Measurements from ENCODE around the gene B3GAT1. TPM values are rescaled to one million over a fixed set of nuclear protein-coding genes. Genes with fewer than 3 reads are reported as not detected.
A peak's percentile ranks its signal among the peaks of the same experiment; 100 is the strongest.

The B3GAT1 gene
- total RNA-seq, 1 experiment from 2014 or later: 0.43 TPM

DNA sequence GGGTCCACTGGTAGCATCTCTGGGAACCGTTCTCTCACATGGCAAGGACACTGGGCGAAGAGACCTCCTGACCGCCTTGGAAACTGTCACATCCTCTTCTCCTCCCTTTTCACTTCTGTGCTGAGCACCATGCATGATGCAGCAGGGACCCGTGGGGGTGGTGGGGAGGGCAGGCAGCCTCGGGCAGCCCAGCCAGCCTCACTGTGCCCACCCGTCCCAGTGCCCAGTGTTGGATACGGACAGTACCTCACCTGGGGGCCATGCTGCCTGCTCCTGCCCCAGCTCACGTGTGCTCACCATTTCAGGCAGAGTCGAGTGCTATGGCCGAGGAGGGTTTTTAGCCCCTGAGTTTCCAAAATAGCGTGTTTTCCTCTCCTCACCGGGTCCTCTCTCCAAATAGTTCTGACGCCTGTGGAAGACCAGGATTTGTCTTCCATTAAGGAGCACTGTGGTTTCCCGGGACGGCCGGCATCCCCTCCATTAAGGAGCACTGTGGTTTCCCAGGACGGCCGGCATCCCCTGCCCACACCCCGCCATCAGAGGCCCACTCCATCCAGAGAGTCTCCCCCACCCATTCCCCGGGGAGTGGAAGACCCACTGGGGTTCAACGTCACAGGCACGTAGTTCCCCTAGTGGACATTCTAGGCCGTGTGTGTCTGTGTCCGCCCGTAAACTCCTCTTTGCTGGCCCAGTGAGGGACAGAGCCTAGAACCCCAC, 22.4 kb downstream of the B3GAT1 start:
- Histone ChIP-seq H3K9me3 (no peaks in the 10 kb centered on the region), H3K27me3 (no peaks in the 10 kb centered on the region), H3K4me3 (no peak overlapping the region), H3K36me3 (no peaks in the 10 kb centered on the region)
- no peak for DNase-seq

DNA sequence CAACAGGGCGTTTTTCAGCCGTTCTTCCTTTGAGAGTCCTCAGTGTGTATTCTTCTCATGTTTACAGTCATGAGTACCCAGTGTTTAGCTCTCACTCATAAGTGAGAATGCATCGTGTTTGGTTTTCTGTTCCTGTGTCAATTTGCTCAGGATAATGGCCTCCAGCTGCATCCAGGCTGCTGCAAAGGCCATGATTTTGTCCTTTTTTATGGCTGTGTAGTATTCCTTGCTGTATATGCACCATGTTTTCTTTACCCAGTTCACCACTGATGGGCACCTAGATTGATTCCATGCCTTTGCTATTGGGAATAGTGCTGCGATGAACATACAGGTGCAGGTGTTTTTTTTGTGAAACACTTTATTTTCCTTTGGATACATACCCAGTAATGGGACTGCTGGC, 23.5 kb downstream of the B3GAT1 start:
- H3K9me3 ChIP-seq: no peaks in the 10 kb centered on the region
- H3K4me3 ChIP-seq: no peak overlapping the region
- H3K27me3 ChIP-seq: no peaks in the 10 kb centered on the region
- no peak for DNase-seq
- no peaks in the 10 kb centered on the region for H3K36me3 ChIP-seq

DNA sequence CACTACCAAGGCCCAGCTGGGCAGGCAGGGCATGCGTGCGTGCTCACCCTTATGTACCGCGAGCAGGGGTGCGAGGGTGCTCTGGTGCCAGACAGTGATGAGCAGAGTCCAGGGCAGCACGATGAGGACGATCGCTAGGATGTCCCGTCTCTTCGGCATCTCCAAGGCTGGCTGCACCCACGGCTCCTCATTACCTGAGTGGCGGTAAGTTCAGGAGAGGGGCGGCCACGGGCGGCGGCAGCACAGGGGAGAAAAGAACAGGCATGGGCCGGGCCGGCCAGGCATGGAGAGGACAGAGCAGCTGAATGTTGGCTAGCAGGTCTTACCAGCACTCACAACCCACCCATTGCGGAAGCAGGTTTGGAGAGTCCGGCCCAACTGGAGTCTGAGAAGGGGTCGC, 24.5 kb downstream of the B3GAT1 start:
- DNase-seq: no peak
- Histone ChIP-seq H3K36me3 (no peaks in the 10 kb centered on the region), H3K4me3 (no peak overlapping the region), H3K27me3 (no peaks in the 10 kb centered on the region), H3K9me3 (no peaks in the 10 kb centered on the region)

DNA sequence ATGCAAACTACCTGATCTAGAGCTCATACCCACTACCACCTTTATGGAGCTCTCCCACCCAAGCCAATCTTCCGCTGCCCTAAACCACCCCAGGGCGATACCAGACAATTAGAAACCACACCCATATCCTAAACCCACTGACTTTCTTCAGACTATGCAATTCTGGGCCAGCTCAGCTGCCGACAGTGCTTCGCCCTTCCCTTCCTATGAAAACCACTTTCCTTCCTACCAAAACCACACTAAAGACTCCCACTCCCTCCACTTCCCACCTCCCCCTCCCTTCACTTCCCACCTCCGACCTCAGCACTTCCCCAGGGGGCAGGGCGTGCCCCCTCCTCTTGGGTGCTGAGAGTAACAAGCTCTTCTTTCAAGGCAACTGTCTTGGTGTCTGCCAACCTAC, 25.1 kb downstream of the B3GAT1 start:
- no peak overlapping the region for H3K4me3 ChIP-seq
- no peaks in the 10 kb centered on the region for H3K9me3 ChIP-seq

DNA sequence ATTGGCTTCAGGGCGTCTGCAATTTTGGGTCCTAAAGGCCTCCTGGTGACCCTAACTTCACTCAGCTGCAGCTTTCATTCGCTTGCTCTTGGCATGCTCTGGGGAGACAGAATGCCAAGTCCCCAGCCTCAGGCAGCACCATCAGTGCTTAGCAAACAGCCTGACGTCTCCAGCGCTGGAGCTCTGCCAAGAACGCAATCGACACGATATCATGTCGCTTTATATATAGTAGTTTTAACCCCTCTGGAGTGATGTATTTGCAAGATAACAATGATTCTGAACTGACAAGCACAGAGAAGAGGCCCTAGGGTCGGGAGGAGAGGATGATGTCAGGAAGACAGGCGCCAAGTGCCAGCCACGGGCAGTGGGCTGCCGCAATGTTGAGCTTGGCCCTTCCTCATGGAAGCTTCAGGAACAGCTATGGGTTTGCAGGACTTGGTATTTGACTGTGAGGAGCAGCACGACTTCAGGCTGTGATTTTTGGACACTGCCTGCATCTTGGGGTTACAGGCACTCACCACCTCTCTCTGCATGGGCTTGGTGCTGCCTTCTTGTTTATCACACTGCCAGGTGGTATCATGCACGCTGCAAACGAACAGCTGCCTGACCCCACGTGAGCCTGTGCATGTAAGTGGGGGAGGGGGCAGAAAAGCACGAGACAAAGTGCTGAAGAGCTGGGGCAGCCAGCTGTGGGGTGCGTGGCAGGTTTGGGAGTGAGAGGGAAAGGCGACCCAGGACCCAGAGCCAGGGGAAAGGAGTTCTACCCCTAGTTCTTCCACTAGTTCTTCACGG, 26.1 kb downstream of the B3GAT1 start:
- Histone ChIP-seq H3K4me3 (no peak overlapping the region), H3K36me3 (no peaks in the 10 kb centered on the region), H3K27me3 (no peaks in the 10 kb centered on the region), H3K9me3 (no peaks in the 10 kb centered on the region)
- DNase-seq: peak; percentile 25

More for the DNA sequence above, 25.1 kb downstream of the B3GAT1 start:
- no peaks in the 10 kb centered on the region for H3K27me3 ChIP-seq
- no peaks in the 10 kb centered on the region for H3K36me3 ChIP-seq
- no peak for DNase-seq

DNA sequence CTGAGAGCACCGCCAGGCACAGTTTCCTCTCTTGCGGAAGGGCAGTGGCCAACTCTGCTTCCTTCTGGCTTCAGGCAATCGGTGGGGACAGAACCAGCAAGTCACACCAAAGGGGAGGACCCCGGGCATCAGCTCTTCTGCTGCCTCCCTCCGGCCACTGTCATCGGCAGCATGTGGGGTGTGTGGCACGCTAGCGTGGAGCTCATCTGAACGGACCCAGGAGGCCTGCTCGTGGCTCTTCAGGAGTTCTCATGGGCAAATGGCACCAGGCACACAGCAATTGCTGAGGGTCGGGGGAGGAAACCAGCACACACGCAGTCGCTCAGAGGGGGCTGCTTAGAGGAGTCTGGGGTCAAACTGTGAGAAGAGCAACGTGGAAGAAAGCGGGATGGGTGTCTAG, 26.9 kb downstream of the B3GAT1 start:
- H3K27me3 ChIP-seq: no peaks in the 10 kb centered on the region
- no peaks in the 10 kb centered on the region for H3K9me3 ChIP-seq
- H3K36me3 ChIP-seq: no peaks in the 10 kb centered on the region
- no peak overlapping the region for H3K4me3 ChIP-seq
- no peak for DNase-seq

DNA sequence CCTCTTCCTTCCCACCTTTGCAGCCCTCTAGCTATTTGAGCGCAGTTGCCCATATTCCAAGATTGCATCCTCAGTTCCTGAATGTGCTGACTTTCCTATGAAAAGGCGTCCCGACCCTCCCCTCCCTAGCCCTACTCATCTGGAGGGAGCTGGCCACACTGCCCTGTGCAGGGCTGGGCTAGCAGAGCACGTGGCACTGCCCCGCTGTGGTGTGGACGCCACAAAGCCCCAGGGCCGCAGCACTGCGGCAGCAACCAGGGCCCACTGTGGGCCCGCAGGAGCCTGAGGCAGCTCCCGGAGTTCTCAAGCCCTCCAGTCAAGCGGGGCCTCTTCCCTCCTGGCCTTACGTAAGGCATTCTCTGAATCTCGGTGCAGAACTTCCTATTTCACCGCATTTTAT, 27.6 kb downstream of the B3GAT1 start:
- Histone ChIP-seq H3K36me3 (no peaks in the 10 kb centered on the region), H3K4me3 (no peak overlapping the region), H3K9me3 (no peaks in the 10 kb centered on the region), H3K27me3 (no peaks in the 10 kb centered on the region)
- DNase-seq: no peak

DNA sequence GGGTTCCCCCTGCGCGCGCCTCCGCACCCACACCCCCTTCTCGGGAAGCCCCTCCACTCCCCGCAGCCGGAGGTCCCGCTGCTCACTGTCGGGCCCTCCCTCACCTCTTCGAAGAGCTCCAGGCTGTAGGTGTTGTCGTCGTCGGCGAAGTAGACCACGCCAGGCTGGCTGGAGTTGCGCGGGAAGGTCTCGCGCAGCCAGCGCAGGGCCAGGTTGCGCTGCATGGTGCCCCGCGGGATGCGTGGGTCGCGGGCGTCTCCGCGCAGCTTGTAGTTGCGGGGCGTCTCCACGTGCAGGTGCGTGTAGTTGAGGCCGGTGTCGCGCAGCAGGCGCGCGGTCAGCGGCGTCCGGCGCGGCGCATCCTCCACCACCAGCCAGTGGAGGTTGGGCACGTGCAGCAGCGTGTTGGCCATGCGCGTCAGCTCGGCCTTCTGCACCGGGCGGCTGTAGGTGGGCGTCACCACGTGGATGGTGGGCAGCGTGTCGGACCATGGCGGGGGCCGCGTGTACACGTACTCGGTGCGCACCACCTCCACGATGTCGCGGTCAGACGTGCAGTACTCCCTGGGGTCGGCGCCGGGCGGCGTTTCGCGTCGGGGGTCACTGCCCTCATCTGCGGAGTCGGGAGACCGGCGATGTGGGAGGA, 28.3 kb downstream of the B3GAT1 start:
- DNase-seq: no peak
- no peaks in the 10 kb centered on the region for H3K36me3 ChIP-seq
- no peaks in the 10 kb centered on the region for H3K27me3 ChIP-seq
- H3K4me3 ChIP-seq: no peak overlapping the region
- no peaks in the 10 kb centered on the region for H3K9me3 ChIP-seq

DNA sequence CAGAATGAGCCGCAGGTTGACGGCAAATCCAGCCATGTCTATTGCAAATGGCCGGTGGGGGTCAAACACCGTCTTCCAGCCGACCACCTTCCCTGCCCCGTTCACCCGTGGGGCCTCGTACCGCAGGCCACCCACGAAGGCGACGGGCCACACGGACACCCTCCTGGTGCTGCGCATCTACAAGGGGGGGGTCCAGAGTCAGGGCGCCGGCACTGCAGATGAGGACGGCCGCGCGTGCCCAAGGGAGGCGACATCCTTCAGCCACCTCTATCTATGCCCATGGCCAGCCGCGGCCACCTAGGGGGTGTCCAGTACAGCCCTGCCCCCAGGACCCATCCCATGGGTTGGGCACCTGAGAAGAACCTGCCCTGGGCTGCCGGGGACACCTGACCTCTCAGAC, 29.2 kb downstream of the B3GAT1 start:
- Histone ChIP-seq H3K9me3 (no peaks in the 10 kb centered on the region), H3K36me3 (no peaks in the 10 kb centered on the region), H3K27me3 (no peaks in the 10 kb centered on the region), H3K4me3 (no peak overlapping the region)
- DNase-seq: no peak

DNA sequence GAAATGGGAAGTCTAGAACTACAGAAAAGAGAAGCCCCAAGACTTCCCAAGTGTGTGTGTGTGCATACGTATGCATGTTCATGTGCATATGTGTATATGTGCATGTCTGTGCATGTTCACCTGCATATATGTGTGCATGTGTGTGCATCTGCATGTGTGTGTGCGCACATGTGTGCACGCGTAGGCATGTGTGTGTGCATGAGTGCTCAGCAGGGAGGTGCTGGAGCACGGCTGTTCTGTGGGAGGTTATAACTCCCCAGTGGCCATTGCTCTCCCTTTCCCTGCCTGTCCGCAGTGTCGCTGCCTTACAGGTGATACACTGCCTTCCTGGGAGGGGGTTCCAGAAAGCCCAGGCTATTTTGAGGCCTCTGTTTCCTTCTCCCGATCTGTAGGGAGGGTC, 29.8 kb downstream of the B3GAT1 start:
- DNase-seq: no peak
- H3K36me3 ChIP-seq: no peaks in the 10 kb centered on the region
- no peaks in the 10 kb centered on the region for H3K27me3 ChIP-seq
- H3K4me3 ChIP-seq: no peak overlapping the region
- no peaks in the 10 kb centered on the region for H3K9me3 ChIP-seq

DNA sequence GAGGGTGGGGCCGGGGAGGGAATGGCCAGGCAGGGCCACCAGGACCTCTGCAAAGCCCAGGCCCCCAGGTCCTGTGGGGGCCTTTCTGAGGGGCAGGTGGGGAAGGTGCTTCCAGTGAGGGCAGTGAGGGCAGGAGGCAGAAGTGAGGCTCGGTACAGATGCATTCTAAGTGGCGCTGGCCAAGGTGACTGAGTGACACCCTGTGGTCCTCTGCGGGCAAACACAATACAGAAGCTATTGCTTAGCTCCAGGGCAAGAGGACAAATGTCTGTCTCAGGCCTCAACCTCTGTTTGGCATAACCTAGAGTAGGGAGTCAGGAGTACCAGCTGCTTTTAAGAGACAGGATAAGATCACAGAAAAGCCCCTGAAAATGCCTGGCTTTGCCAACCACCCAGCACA, 31.3 kb downstream of the B3GAT1 start:
- H3K9me3 ChIP-seq: no peaks in the 10 kb centered on the region

DNA sequence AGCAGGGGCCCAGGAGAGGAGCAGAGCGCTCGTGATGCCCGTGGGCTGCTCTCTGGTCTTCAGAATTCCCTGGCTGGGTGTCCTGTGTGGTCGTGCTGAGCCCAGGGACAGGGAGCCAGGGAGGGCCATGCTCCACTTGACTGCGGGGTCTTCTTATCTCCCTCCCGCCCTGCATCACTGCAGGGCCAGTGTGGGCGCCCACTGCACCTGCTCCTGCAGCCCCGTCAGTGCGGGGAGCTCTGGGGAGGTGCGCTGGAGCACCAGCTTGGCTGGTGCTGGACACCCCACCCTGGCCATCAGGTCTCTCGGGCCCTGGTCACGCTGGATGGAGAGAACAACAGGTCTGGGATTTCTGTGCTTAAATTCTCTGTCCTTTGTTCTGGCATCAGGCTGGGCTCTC, 31.8 kb downstream of the B3GAT1 start:
- Histone ChIP-seq H3K36me3 (no peaks in the 10 kb centered on the region), H3K9me3 (no peaks in the 10 kb centered on the region), H3K27me3 (no peaks in the 10 kb centered on the region), H3K4me3 (no peak overlapping the region)
- no peak for DNase-seq

More for the DNA sequence above, 31.3 kb downstream of the B3GAT1 start:
- no peaks in the 10 kb centered on the region for H3K36me3 ChIP-seq
- DNase-seq: no peak
- no peak overlapping the region for H3K4me3 ChIP-seq
- H3K27me3 ChIP-seq: no peaks in the 10 kb centered on the region

DNA sequence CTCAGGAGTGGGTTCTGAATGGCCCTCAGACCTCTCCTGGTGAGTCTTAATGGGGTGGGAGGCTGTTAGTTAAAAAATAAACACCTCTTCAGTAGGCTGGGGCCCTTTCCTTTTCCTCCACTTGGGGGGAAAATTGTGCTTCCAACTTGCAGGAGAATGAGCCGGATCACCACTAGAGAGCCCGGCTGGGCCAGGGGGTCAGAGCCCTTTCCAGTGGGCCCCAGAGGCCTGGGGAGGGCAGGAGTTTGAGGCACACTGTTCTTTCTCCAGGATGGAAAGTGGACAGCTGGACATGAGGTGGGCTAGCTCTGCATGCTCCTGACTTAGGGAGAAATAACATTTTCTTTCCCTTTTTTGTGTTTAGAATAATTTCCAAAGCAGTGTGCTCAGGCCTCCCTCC, 32.8 kb downstream of the B3GAT1 start:
- Histone ChIP-seq H3K27me3 (no peaks in the 10 kb centered on the region), H3K4me3 (no peak overlapping the region), H3K36me3 (no peaks in the 10 kb centered on the region), H3K9me3 (no peaks in the 10 kb centered on the region)
- DNase-seq: no peak

DNA sequence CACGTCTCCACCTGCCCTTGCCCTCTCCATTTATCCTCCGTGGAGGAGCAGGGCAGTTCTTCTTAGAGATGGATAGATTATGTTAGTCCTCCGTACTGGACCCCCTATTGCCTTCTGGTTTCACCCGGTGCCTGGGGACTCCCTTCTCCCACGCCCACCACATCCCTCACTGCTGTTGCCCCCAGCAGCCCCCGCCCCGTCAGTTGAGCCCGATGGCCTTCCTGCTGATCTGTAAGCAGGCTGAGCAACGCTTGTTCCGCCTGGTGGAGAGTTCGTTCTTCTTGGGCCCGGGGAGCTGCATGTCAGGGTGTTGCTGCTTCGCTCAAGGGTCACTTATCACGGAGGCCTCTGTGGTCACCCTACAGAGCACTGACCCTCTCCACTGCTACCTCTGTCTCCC, 34.2 kb downstream of the B3GAT1 start:
- H3K27me3 ChIP-seq: no peaks in the 10 kb centered on the region
- no peaks in the 10 kb centered on the region for H3K9me3 ChIP-seq
- DNase-seq: no peak
- no peaks in the 10 kb centered on the region for H3K36me3 ChIP-seq
- H3K4me3 ChIP-seq: no peak overlapping the region

DNA sequence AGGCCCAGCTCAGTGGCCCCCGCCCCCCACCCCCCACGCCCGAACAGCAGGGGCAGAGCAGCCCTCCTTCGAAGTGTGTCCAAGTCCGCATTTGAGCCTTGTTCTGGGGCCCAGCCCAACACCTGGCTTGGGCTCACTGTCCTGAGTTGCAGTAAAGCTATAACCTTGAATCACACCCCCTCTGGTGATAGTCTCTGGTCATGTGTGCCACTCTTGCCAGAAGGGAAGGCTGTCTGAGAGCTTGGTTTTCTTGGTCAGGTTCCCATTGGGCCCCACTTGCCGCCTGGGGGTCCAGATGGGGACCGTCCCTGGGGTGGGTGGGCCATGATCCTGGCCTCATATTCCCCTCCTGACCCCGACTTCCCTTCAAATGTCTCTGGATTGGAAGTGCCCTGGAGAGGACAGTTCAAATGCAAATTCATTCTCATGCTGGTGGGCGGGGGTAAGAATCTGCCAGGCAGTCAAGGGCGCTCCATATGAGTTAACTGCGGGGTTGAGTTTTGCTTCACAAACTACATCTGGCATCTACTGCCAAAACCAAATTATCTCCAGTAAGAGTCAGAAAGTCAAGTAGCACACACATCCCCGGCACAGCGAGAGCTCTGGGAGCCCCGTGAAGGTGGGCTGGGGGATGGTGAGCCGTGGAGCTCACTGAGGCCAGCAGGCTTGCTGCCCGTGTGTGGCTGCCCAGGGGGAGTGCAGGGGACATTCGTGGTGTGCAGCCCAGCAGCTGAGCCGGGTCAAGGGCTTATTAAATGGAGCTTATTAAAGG, 35.7 kb downstream of the B3GAT1 start:
- no peak for DNase-seq
- H3K4me3 ChIP-seq: no peak overlapping the region
- H3K9me3 ChIP-seq: no peaks in the 10 kb centered on the region
- no peaks in the 10 kb centered on the region for H3K36me3 ChIP-seq
- H3K27me3 ChIP-seq: no peaks in the 10 kb centered on the region

DNA sequence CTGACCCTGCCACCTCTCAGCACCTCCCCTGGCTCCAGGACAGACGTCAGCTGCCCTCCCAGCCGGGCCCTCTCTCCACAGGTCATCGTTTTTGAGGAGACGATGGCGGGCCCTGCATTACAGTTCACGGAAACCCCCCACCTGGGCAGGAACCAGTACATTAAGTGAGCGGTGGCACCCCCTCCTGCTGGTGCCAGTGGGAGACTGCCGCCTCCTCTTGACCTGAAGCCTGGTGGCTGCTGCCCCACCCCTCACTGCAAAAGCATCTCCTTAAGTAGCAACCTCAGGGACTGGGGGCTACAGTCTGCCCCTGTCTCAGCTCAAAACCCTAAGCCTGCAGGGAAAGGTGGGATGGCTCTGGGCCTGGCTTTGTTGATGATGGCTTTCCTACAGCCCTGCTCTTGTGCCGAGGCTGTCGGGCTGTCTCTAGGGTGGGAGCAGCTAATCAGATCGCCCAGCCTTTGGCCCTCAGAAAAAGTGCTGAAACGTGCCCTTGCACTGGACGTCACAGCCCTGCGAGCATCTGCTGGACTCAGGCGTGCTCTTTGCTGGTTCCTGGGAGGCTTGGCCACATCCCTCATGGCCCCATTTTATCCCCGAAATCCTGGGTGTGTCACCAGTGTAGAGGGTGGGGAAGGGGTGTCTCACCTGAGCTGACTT, 37.0 kb downstream of the B3GAT1 start:
- Histone ChIP-seq H3K36me3 (no peaks in the 10 kb centered on the region), H3K27me3 (no peaks in the 10 kb centered on the region), H3K4me3 (no peak overlapping the region), H3K9me3 (no peaks in the 10 kb centered on the region)
- no peak for DNase-seq
